ENCODE results near the gene RAB28. TPM values are rescaled to one million over a fixed set of nuclear protein-coding genes. Genes with fewer than 3 reads are reported as not detected.
A peak's percentile ranks its signal among the peaks of the same experiment; 100 is the strongest.

Gene RAB28
- total RNA-seq, 1 experiment from 2014 or later, result 27.7 TPM

DNA sequence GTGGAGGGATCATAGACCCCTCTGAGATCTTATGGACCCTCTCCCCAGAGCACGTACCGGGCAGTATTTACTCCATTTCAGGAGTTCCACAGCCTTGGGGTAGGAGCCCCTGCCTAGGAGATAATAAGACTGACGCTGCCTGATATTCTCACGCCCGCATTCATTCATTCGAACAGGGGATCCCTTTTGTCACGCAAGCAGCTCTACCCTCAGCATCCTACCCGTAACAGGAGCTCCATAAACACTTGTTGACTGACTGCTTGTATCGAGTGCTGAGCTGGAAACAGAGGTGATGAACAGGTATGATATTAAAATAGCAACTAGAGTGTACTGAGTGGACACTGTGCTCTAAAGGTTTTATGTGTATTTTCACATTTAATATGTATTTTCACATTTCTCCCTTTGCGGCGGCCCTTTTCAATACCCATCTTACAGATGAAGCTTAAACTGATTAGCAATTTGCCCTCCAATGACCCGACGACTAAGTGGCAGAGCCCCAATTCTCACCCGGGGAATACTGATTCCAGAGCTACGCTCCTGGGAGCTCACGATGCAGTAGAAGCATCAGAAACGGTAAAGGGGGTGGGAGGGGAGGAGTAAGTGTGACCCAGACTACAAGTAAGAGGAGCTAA lies 888 bp downstream of the RAB28 start:
- no peaks in the 10 kb centered on the region for H3K36me3 ChIP-seq (replicated peaks; ENCODE audit: control insufficient read depth, insufficient read depth, low read length)
- peak overlapping the region; percentile 87 for H3K4me3 ChIP-seq (ENCODE audit: insufficient read depth, low read depth, low read length)
- H3K27me3 ChIP-seq (ENCODE audit: control insufficient read depth, insufficient read depth, low read length), result no peaks in the 10 kb centered on the region
- DNase-seq, result peak; percentile 20

DNA sequence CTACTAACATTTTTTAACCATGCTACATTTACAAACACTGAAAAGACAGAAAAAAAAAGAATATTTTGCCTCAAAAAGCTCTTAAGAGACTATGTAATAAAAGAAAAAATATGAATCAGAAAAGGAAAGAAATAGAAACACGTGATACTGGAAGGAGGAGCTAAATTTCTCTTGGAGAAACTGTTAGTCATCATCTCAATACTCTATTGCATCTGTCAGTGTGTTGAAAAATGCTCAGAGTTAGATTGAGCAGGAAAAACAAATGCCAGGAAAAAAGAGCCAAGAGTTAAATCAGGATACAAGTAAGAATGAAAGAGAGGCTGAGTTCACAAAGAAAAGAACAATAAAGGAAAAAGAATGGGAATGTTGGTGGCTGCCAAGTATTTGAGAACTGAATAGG lies 2.6 kb downstream of the RAB28 start:
- no peaks in the 10 kb centered on the region for H3K27me3 ChIP-seq (ENCODE audit: control insufficient read depth, insufficient read depth, low read length)
- no peaks in the 10 kb centered on the region for H3K36me3 ChIP-seq (replicated peaks; ENCODE audit: control insufficient read depth, insufficient read depth, low read length)
- no peak for DNase-seq
- no peak overlapping the region for H3K4me3 ChIP-seq (ENCODE audit: insufficient read depth, low read depth, low read length)

DNA sequence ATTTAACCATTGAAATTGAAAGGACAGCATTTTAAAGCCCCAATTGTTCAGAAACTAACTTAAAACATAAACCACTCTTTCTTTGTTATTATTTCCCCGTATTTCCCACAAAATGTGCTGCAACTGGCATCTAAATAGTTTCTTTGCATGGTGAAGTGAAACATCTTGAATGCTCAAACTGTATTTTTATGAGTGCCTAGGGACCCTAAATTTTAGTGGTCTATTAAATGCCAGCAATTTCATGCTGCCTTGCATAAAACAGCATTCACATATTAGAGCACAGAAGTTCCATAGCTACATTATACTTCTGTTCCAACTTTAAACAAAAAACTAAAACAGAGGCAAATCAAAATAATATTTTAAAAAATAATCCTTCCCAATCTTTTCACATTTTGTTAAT lies 5.4 kb downstream of the RAB28 start:
- Histone ChIP-seq H3K4me3 (ENCODE audit: insufficient read depth, low read depth, low read length) (no peak overlapping the region), H3K27me3 (ENCODE audit: control insufficient read depth, insufficient read depth, low read length) (no peaks in the 10 kb centered on the region)
- DNase-seq, result no peak

DNA sequence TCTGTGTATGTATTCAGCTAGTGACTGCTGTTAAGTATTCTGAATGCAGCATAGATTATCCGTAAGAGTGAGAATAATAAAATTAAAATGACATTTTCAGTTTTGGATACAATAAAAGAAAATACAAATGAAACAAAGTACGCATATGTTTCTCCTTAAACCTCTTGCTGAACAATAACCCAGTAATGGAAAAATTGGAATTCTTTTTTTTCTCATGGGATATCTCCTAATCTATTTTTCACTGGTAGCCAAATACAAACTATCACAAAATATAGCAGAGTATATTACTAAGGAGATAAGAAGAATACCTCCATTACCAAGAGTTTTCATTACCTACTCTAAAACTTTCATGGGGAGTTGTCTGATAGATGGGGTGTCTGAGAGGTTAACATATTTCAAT lies 6.0 kb downstream of the RAB28 start:
- Histone ChIP-seq H3K4me3 (ENCODE audit: insufficient read depth, low read depth, low read length) (no peak overlapping the region), H3K27me3 (ENCODE audit: control insufficient read depth, insufficient read depth, low read length) (no peaks in the 10 kb centered on the region), H3K36me3 (replicated peaks; ENCODE audit: control insufficient read depth, insufficient read depth, low read length) (no peaks in the 10 kb centered on the region; the same call in 1 of the 2 replicates)
- DNase-seq, result no peak

More for the DNA sequence above, 5.4 kb downstream of the RAB28 start:
- H3K36me3 ChIP-seq (replicated peaks; ENCODE audit: control insufficient read depth, insufficient read depth, low read length), result no peaks in the 10 kb centered on the region; the same call in 1 of the 2 replicates

GRCh38 chr4:13476915-13477314 lies 7.2 kb downstream of the RAB28 start:
- DNase-seq, result no peak
- Histone ChIP-seq H3K4me3 (ENCODE audit: insufficient read depth, low read depth, low read length) (no peak overlapping the region), H3K36me3 (replicated peaks; ENCODE audit: control insufficient read depth, insufficient read depth, low read length) (no peaks in the 10 kb centered on the region; the same call in 1 of the 2 replicates), H3K27me3 (ENCODE audit: control insufficient read depth, insufficient read depth, low read length) (no peaks in the 10 kb centered on the region)

DNA sequence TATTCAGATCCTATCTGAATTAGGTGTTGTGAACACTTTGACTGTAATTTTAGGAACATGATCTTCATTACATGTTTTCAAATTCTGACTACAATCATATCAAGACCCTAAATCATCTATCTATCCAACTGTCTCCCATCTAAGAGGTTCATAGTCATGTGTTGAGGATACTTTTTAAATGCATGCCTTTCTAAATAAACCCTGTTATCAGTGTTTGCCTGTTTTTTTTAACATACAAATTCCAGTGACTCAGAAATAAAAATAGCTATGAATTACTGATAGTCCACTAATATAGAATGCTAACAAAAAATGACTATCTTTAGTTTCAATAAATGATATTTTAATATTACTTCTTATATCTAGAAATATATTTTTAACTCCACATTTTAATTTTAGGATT lies 8.0 kb downstream of the RAB28 start:
- Histone ChIP-seq H3K36me3 (replicated peaks; ENCODE audit: control insufficient read depth, insufficient read depth, low read length) (no peaks in the 10 kb centered on the region; the same call in 1 of the 2 replicates), H3K4me3 (ENCODE audit: insufficient read depth, low read depth, low read length) (no peak overlapping the region), H3K27me3 (ENCODE audit: control insufficient read depth, insufficient read depth, low read length) (no peaks in the 10 kb centered on the region)
- DNase-seq, result no peak

DNA sequence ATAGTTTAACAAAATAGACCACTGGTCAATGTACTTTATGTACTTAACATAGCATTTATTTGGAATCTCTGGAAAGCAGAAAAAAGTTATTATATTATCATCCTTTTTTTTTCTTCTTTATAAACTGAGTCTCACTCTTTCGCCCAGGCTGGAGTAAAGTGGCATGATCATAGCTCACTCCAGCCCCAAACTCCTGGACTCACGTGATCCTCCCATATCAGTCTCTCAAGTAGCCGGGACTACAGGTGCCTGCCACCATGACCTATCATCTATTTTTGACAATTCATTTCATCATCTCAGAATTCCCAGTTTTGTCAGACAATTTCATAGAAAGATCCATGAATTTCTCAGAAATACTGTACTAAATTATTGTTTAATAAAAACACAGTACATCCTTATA lies 12.7 kb downstream of the RAB28 start:
- H3K4me3 ChIP-seq (ENCODE audit: insufficient read depth, low read depth, low read length), result no peak overlapping the region
- no peak for DNase-seq
- H3K36me3 ChIP-seq (replicated peaks; ENCODE audit: control insufficient read depth, insufficient read depth, low read length), result no peaks in the 10 kb centered on the region; the same call in 1 of the 2 replicates
- no peaks in the 10 kb centered on the region for H3K27me3 ChIP-seq (ENCODE audit: control insufficient read depth, insufficient read depth, low read length)

- Histone ChIP-seq H3K4me3 (ENCODE audit: insufficient read depth, low read depth, low read length) (no peak overlapping the region), H3K27me3 (ENCODE audit: control insufficient read depth, insufficient read depth, low read length) (no peaks in the 10 kb centered on the region), H3K36me3 (replicated peaks; ENCODE audit: control insufficient read depth, insufficient read depth, low read length) (no peaks in the 10 kb centered on the region)
- no peak for DNase-seq
Observed at GRCh38 chr4:13470379-13470778, 13.8 kb downstream of the RAB28 start.

GRCh38 chr4:13464973-13465372 lies 19.2 kb downstream of the RAB28 start:
- Histone ChIP-seq H3K36me3 (replicated peaks; ENCODE audit: control insufficient read depth, insufficient read depth, low read length) (no peaks in the 10 kb centered on the region), H3K27me3 (ENCODE audit: control insufficient read depth, insufficient read depth, low read length) (no peaks in the 10 kb centered on the region), H3K4me3 (ENCODE audit: insufficient read depth, low read depth, low read length) (no peak overlapping the region)
- no peak for DNase-seq

DNA sequence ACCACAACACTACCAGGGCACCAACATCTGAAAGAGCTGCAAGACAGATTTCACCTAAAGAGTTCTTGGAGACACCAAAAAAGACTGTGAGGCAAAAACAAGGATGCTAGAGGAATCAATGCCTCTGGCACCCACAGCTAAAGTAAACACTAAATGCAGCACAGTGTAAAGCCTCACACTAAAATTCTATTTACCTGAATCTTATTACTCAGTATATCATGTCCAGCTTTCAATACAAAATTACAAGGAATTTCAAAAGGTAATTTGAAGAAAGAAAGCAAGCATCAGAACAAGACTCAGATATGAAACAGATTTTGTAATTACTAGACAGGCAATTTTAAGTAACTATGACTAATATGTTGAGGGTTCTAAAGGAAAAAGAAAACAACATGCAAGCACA lies 19.6 kb downstream of the RAB28 start:
- DNase-seq, result no peak
- Histone ChIP-seq H3K4me3 (ENCODE audit: insufficient read depth, low read depth, low read length) (no peak overlapping the region), H3K36me3 (replicated peaks; ENCODE audit: control insufficient read depth, insufficient read depth, low read length) (no peaks in the 10 kb centered on the region), H3K27me3 (ENCODE audit: control insufficient read depth, insufficient read depth, low read length) (no peaks in the 10 kb centered on the region)

GRCh38 chr4:13461191-13461905 lies 22.8 kb downstream of the RAB28 start:
- DNase-seq, result no peak
- no peaks in the 10 kb centered on the region for H3K36me3 ChIP-seq (replicated peaks; ENCODE audit: control insufficient read depth, insufficient read depth, low read length)
- H3K4me3 ChIP-seq (ENCODE audit: insufficient read depth, low read depth, low read length), result no peak overlapping the region
- no peaks in the 10 kb centered on the region for H3K27me3 ChIP-seq (ENCODE audit: control insufficient read depth, insufficient read depth, low read length)

DNA sequence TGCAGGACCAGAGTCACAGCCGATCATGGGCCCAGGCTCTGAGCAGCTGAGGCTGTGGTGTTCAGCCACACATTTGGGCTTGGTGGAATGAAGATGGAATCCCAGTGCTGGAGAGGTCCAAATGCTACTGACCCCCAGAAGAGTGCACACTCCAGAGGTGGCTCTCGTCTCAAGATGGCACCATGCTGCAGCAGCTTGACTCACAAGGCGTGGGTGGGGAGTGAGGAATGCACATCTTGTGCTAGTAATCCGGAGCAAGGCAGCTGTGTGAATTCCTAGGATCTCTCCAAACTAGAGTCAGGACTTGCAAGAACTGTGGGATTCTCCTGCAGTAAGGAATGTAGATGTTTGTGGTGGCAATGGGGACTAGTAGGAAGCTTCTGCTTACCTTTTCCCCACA lies 28.7 kb downstream of the RAB28 start:
- H3K4me3 ChIP-seq (ENCODE audit: insufficient read depth, low read depth, low read length), result no peak overlapping the region
- peaks cover 4% of the 10 kb centered on the region for H3K36me3 ChIP-seq (replicated peaks; ENCODE audit: control insufficient read depth, insufficient read depth, low read length)
- DNase-seq, result no peak
- no peaks in the 10 kb centered on the region for H3K27me3 ChIP-seq (ENCODE audit: control insufficient read depth, insufficient read depth, low read length)

DNA sequence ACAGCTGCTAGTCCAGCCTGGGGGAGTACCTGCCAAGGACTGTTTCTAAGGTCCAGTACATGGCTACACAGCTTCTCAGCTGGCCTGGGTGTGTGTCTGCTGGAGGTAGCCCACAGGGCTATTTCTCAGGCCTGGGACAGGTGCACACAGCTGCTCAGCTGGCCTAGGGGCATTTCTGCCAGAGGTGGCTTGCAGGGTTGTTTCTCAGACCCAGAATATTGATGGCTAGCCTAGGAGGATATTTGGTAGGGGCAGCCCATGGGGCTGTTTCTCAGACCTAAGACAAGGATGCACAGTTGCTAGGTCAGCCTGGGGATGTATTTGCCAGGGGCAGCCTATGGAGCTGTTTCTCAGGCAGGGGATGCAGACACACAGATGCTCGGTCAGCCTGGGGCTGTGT lies 29.4 kb downstream of the RAB28 start:
- Histone ChIP-seq H3K27me3 (ENCODE audit: control insufficient read depth, insufficient read depth, low read length) (no peaks in the 10 kb centered on the region), H3K4me3 (ENCODE audit: insufficient read depth, low read depth, low read length) (no peak overlapping the region)
- no peak for DNase-seq

GRCh38 chr4:13452927-13453579 lies 31.1 kb downstream of the RAB28 start:
- Histone ChIP-seq H3K27me3 (ENCODE audit: control insufficient read depth, insufficient read depth, low read length) (no peaks in the 10 kb centered on the region), H3K36me3 (replicated peaks; ENCODE audit: control insufficient read depth, insufficient read depth, low read length) (peaks cover 4% of the 10 kb centered on the region), H3K4me3 (ENCODE audit: insufficient read depth, low read depth, low read length) (no peak overlapping the region)
- no peak for DNase-seq

More for the DNA sequence above, 29.4 kb downstream of the RAB28 start:
- peaks cover 4% of the 10 kb centered on the region for H3K36me3 ChIP-seq (replicated peaks; ENCODE audit: control insufficient read depth, insufficient read depth, low read length)

DNA sequence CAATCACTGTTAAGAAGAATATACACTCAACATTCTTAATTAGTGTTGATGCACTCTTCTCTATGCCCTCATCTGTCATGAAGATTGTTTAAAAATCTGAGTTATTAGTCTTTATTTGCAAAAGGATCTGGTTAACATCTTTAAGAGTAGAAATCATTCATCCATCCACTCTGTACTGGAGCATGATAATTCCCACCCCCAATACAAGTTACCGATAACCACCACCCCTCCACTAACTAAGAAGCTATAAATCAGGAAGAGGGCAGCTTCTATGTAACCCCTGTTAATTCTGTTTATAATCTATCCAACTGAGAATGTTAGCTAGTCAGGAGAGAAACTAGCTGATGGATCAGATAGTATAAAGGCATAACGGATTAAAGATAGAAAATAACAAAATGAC lies 34.5 kb downstream of the RAB28 start:
- DNase-seq, result no peak
- H3K4me3 ChIP-seq (ENCODE audit: insufficient read depth, low read depth, low read length), result no peak overlapping the region
- H3K36me3 ChIP-seq (replicated peaks; ENCODE audit: control insufficient read depth, insufficient read depth, low read length), result no peaks in the 10 kb centered on the region
- no peaks in the 10 kb centered on the region for H3K27me3 ChIP-seq (ENCODE audit: control insufficient read depth, insufficient read depth, low read length)
